SK-N-SH (cell line): ENCODE measurements around the gene CST6. TPM values are rescaled to one million over a fixed set of nuclear protein-coding genes. Genes with fewer than 3 reads are reported as not detected.

Experiments
- CTCF ChIA-PET: fragments of 300-600, 350-600 bp; formaldehyde crosslinking; extraction: SDS; loops from one replicate; lab custom pipeline; 2021; lab: Yijun Ruan, JAX
- POLR2A ChIA-PET: fragments of 350-600 bp; sonication (Branson Sonifier 250); formaldehyde crosslinking; extraction: SDS; loops from one replicate; lab custom pipeline; 2020; ENCODE audit warnings: antibody characterized with exemption, inconsistent platforms; lab: Yijun Ruan, JAX
- DNase-seq: peaks from one replicate; pipeline ENCODE4 v3.0.0; 2012
- H2AFZ ChIP-seq: fragments of 200-600 bp; sonication (generic); 2 replicates; pipeline ENCODE4 v1.8.1; 2016; ENCODE audit warnings: antibody characterized with exemption, mild to moderate bottlenecking, low read depth
- H3F3A ChIP-seq: fragments of 200-600 bp; sonication (generic); replicated peaks from 2 replicates; pipeline ENCODE3; 2016; ENCODE audit warnings: antibody characterized with exemption, mild to moderate bottlenecking; ENCODE audit not compliant: insufficient read depth
- H3K27ac ChIP-seq, 2 experiments: fragments of 200-500 bp in 1 of 2; fragments of 200-600 bp in 1 of 2; sonication (Bioruptor generic) in 1 of 2; sonication (generic), shearing (Covaris generic) in 1 of 2; 2 replicates each; pipeline versions ENCODE4 v1.5.1 to v1.6.1; 2014 to 2016; ENCODE audit warnings: low read depth in 2 of 2, inconsistent platforms in 1 of 2, low read length in 1 of 2, mild to moderate bottlenecking in 1 of 2, mixed read lengths in 1 of 2
- H3K27me3 ChIP-seq: fragments of 200-600 bp; sonication (generic), shearing (Covaris generic); 2 replicates; pipeline ENCODE4 v1.6.1; 2016; ENCODE audit warnings: mixed run types; ENCODE audit not compliant: insufficient read depth
- H3K36me3 ChIP-seq, 2 experiments: fragments of 200-500 bp in 1 of 2; fragments of 200-600 bp in 1 of 2; sonication (Bioruptor generic) in 1 of 2; sonication (generic) in 1 of 2; replicated peaks in 1 of 2; 2 replicates each; pipeline versions ENCODE3 to v1.5.1; 2014 to 2016; ENCODE audit warnings: low read length in 1 of 2, mild to moderate bottlenecking in 1 of 2; ENCODE audit not compliant: insufficient read depth in 2 of 2, control insufficient read depth in 1 of 2
- H3K4me1 ChIP-seq, 2 experiments: fragments of 200-500 bp in 1 of 2; fragments of 200-600 bp in 1 of 2; sonication (Bioruptor generic) in 1 of 2; sonication (generic), shearing (Covaris generic) in 1 of 2; 2 replicates each; pipeline versions ENCODE4 v1.5.1 to v1.6.1; 2014 to 2016; ENCODE audit warnings: low read depth in 1 of 2, low read length in 1 of 2, mixed run types in 1 of 2; ENCODE audit not compliant: insufficient read depth in 2 of 2, control insufficient read depth in 1 of 2
- H3K4me2 ChIP-seq: fragments of 200-600 bp; sonication (generic), shearing (Covaris generic); 2 replicates; pipeline ENCODE4 v1.6.1; 2017; ENCODE audit warnings: mixed run types
- H3K4me3 ChIP-seq, 2 experiments: fragments of 200-500 bp in 1 of 2; fragments of 200-600 bp in 1 of 2; sonication (Bioruptor generic) in 1 of 2; sonication (generic), shearing (Covaris generic) in 1 of 2; 2 replicates each; pipeline versions ENCODE4 v1.5.1 to v1.8.1; 2014 to 2016; ENCODE audit warnings: low read depth in 2 of 2, inconsistent platforms in 1 of 2, low read length in 1 of 2, mild to moderate bottlenecking in 1 of 2, mixed read lengths in 1 of 2, moderate library complexity in 1 of 2
- H3K79me2 ChIP-seq: fragments of 200-600 bp; sonication (generic); 2 replicates; pipeline ENCODE4 v1.8.1; 2017; ENCODE audit warnings: mild to moderate bottlenecking; ENCODE audit not compliant: insufficient read depth
- H3K9ac ChIP-seq: fragments of 200-600 bp; sonication (generic); 2 replicates; pipeline ENCODE4 v1.6.1; 2017; ENCODE audit warnings: mixed run types
- H3K9me2 ChIP-seq: fragments of 200-600 bp; sonication (generic); 2 replicates; pipeline ENCODE4 v1.6.1; 2017; ENCODE audit warnings: mixed run types
- H3K9me3 ChIP-seq: fragments of 200-600 bp; sonication (generic); 2 replicates; pipeline ENCODE4 v1.6.1; 2017; ENCODE audit warnings: mixed run types, mild to moderate bottlenecking, moderate library complexity
- H4K20me1 ChIP-seq: fragments of 200-600 bp; sonication (generic); 2 replicates; pipeline ENCODE4 v1.6.1; 2017; ENCODE audit warnings: mild to moderate bottlenecking, mixed run types; ENCODE audit not compliant: insufficient read depth
- ELF1 ChIP-seq: IDR thresholded peaks from 2 replicates; pipeline ENCODE4 v1.4.0; 2012
- FOSL2 ChIP-seq: IDR thresholded peaks from 2 replicates; pipeline ENCODE4 v1.4.0; 2012; ENCODE audit warnings: low read depth, mild to moderate bottlenecking, moderate library complexity, borderline replicate concordance
- GABPA ChIP-seq: IDR thresholded peaks from 2 replicates; pipeline ENCODE4 v1.4.0; 2012; ENCODE audit warnings: low read depth, mild to moderate bottlenecking
- MEF2A ChIP-seq: IDR thresholded peaks from 2 replicates; pipeline ENCODE4 v1.4.0; 2012; ENCODE audit warnings: low read depth, borderline replicate concordance
- NRF1 ChIP-seq: IDR thresholded peaks from 2 replicates; pipeline ENCODE4 v1.6.1; 2012; ENCODE audit warnings: low read depth, mild to moderate bottlenecking, low read length
- POLR2AphosphoS5 ChIP-seq: IDR thresholded peaks from 2 replicates; pipeline ENCODE4 v1.6.1; 2012; ENCODE audit warnings: low read depth, low read length
- RAD21 ChIP-seq: IDR thresholded peaks from 2 replicates; pipeline ENCODE4 v1.6.1; 2012; ENCODE audit warnings: mild to moderate bottlenecking, low read length
- RCOR1 ChIP-seq: fragments of 150-350 bp; IDR thresholded peaks from 2 replicates; pipeline ENCODE4 v1.6.1; 2017; ENCODE audit warnings: antibody characterized with exemption, low read length
- RFX5 ChIP-seq: IDR thresholded peaks from 2 replicates; pipeline ENCODE4 v1.6.1; 2012; ENCODE audit warnings: mild to moderate bottlenecking, improper control_type of control experiment, low read length
- RXRA ChIP-seq: IDR thresholded peaks from 2 replicates; pipeline ENCODE4 v1.4.0; 2012; ENCODE audit warnings: low read depth, mild to moderate bottlenecking, borderline replicate concordance
- SMC3 ChIP-seq: IDR thresholded peaks from 2 replicates; pipeline ENCODE4 v1.6.1; 2012; ENCODE audit warnings: low read depth, low read length, improper control_type of control experiment
- TCF12 ChIP-seq: IDR thresholded peaks from 2 replicates; pipeline ENCODE4 v1.4.0; 2012
- TEAD4 ChIP-seq: IDR thresholded peaks from 2 replicates; pipeline ENCODE4 v1.4.0; 2012; ENCODE audit warnings: mild to moderate bottlenecking, borderline replicate concordance; ENCODE audit not compliant: insufficient read depth
- WGBS: methylation state at CpG from one replicate; pipeline ENCODE4 v1.1.6; 2017; ENCODE audit warnings: low lambda C conversion rate; 5-methylcytosine and 5-hydroxymethylcytosine counted together
- polyA plus RNA-seq, 3 experiments: library from polyadenylated mRNA; depleted of rRNA; stranded (reverse); fragments of >200 nt; gene quantifications; 2 replicates each; pipeline ENCODE4 v1.2.3, GENCODE V29; 2012
- TF ChIP-seq, protein P1 (sequence below): fragments of 200-600 bp; sonication (generic); IDR thresholded peaks from 2 replicates; pipeline ENCODE4 v1.6.1; 2017; ENCODE audit warnings: antibody characterized with exemption, mild to moderate bottlenecking, moderate library complexity
- TF ChIP-seq, protein P2 (sequence below): IDR thresholded peaks from 2 replicates; pipeline ENCODE4 v1.4.0; 2012; ENCODE audit warnings: low read depth, borderline replicate concordance
- TF ChIP-seq, protein P3 (sequence below): fragments of 150-350 bp; IDR thresholded peaks from 2 replicates; pipeline ENCODE4 v1.6.1; 2017; ENCODE audit warnings: antibody characterized with exemption, low read length, low read depth, borderline replicate concordance
- TF ChIP-seq, protein P4 (sequence below): fragments of 150-350 bp; IDR thresholded peaks from 2 replicates; pipeline ENCODE4 v1.6.1; 2016; ENCODE audit warnings: mild to moderate bottlenecking, low read depth, low read length
- TF ChIP-seq, protein P5 (sequence below): IDR thresholded peaks from 2 replicates; pipeline ENCODE4; 2012
- TF ChIP-seq, protein P6 (sequence below): IDR thresholded peaks from 2 replicates; pipeline ENCODE4 v1.4.0; 2012; ENCODE audit warnings: low read depth

Gene CST6
- polyA plus RNA-seq, 1 of the 3 experiments (the other 2 are of a cell fraction) = 0.90 TPM

DNA sequence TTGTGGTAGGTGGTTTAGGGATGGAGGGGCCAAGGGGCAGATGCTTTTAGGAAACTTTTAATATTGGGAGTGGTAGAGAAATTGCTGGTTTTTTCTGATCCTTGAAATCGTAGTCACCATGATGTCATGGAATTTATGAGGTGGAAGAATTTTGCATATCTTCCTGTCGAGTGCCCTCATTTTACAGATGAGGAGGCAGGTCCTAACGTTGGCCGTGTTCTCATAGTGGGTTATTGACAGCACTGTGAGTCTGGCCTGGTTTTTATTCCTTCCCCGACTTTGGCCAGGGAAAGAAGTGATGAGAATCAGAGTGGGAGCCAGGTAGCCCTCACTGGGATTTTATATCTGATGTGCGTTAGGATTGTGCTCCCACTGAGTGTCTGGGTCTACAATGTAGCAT, 49.5 kb downstream of the CST6 start (continued):
- TF ChIP-seq, protein P1, sequence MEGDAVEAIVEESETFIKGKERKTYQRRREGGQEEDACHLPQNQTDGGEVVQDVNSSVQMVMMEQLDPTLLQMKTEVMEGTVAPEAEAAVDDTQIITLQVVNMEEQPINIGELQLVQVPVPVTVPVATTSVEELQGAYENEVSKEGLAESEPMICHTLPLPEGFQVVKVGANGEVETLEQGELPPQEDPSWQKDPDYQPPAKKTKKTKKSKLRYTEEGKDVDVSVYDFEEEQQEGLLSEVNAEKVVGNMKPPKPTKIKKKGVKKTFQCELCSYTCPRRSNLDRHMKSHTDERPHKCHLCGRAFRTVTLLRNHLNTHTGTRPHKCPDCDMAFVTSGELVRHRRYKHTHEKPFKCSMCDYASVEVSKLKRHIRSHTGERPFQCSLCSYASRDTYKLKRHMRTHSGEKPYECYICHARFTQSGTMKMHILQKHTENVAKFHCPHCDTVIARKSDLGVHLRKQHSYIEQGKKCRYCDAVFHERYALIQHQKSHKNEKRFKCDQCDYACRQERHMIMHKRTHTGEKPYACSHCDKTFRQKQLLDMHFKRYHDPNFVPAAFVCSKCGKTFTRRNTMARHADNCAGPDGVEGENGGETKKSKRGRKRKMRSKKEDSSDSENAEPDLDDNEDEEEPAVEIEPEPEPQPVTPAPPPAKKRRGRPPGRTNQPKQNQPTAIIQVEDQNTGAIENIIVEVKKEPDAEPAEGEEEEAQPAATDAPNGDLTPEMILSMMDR = no peak
- TF ChIP-seq RFX5 (no peak), RAD21 (no peak)
- TF ChIP-seq, protein P2, sequence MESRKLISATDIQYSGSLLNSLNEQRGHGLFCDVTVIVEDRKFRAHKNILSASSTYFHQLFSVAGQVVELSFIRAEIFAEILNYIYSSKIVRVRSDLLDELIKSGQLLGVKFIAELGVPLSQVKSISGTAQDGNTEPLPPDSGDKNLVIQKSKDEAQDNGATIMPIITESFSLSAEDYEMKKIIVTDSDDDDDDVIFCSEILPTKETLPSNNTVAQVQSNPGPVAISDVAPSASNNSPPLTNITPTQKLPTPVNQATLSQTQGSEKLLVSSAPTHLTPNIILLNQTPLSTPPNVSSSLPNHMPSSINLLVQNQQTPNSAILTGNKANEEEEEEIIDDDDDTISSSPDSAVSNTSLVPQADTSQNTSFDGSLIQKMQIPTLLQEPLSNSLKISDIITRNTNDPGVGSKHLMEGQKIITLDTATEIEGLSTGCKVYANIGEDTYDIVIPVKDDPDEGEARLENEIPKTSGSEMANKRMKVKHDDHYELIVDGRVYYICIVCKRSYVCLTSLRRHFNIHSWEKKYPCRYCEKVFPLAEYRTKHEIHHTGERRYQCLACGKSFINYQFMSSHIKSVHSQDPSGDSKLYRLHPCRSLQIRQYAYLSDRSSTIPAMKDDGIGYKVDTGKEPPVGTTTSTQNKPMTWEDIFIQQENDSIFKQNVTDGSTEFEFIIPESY = no peak
- TF ChIP-seq, protein P3, sequence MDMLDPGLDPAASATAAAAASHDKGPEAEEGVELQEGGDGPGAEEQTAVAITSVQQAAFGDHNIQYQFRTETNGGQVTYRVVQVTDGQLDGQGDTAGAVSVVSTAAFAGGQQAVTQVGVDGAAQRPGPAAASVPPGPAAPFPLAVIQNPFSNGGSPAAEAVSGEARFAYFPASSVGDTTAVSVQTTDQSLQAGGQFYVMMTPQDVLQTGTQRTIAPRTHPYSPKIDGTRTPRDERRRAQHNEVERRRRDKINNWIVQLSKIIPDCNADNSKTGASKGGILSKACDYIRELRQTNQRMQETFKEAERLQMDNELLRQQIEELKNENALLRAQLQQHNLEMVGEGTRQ = no peak

DNA sequence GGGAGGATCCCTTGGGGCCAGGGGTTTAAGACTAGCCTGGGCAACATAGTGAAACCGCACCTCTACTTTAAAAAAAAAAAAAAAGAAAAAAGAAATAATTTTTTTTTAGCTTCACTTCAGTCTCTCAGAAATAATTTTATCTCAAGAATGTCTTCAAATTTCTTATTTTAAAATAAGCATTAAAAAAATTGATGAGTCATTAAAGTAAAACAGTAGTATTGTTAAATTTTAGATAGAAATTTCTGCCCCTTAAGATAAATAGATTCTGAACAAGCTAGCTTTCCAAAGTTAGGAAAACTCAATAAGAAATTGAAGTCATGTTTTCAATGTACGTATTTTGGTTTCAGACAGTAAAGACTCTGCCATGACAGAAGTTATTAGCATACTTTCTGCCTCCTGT, 50.6 kb downstream of the CST6 start:
- Histone ChIP-seq H3K79me2 (peaks cover 54% of the 10 kb centered on the region), H3K27ac (no peak overlapping the region), H3K4me2 (no peak overlapping the region), H3K4me3 (no peak overlapping the region), H3K4me1 (no peaks in the 10 kb centered on the region), H3K9me2 (no peaks in the 10 kb centered on the region), H3K9me3 (no peaks in the 10 kb centered on the region), H3K27me3 (no peaks in the 10 kb centered on the region), H2AFZ (no peak overlapping the region), H4K20me1 (no peaks in the 10 kb centered on the region; the same call in 1 of the 2 replicates), H3F3A (peaks cover 53% of the 10 kb centered on the region), H3K9ac (no peak overlapping the region), H3K36me3 (peaks cover 92% of the 10 kb centered on the region in 2 experiments)
- DNase-seq = no peak
- ChIA-PET POLR2A (interaction anchor here (1.6 kb wide), 1 partner anchor 10 kb away, joined by 6 read pairs; the partner anchor contains the start of gene SF3B2), CTCF (interaction anchor here (0.9 to 2.9 kb wide), 5 partner anchors 10 to 44 kb away, joined by 3 to 11 read pairs (median 4); partner anchors contain the start of gene SF3B2)
- 96% methylated on average over 2 of the region's 2 CpGs for WGBS
- TF ChIP-seq RCOR1 (no peak), RFX5 (no peak), FOSL2 (no peak), GABPA (no peak), RXRA (no peak), MEF2A (no peak), TEAD4 (no peak), TCF12 (no peak), NRF1 (no peak), POLR2AphosphoS5 (no peak), SMC3 (no peak), ELF1 (no peak), RAD21 (no peak)
- TF ChIP-seq, protein P4, sequence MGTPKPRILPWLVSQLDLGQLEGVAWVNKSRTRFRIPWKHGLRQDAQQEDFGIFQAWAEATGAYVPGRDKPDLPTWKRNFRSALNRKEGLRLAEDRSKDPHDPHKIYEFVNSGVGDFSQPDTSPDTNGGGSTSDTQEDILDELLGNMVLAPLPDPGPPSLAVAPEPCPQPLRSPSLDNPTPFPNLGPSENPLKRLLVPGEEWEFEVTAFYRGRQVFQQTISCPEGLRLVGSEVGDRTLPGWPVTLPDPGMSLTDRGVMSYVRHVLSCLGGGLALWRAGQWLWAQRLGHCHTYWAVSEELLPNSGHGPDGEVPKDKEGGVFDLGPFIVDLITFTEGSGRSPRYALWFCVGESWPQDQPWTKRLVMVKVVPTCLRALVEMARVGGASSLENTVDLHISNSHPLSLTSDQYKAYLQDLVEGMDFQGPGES = no peak
- TF ChIP-seq, protein P5, sequence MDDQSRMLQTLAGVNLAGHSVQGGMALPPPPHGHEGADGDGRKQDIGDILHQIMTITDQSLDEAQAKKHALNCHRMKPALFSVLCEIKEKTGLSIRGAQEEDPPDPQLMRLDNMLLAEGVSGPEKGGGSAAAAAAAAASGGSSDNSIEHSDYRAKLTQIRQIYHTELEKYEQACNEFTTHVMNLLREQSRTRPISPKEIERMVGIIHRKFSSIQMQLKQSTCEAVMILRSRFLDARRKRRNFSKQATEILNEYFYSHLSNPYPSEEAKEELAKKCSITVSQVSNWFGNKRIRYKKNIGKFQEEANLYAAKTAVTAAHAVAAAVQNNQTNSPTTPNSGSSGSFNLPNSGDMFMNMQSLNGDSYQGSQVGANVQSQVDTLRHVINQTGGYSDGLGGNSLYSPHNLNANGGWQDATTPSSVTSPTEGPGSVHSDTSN = no peak
- TF ChIP-seq, protein P3 = no peak
- TF ChIP-seq, protein P6, sequence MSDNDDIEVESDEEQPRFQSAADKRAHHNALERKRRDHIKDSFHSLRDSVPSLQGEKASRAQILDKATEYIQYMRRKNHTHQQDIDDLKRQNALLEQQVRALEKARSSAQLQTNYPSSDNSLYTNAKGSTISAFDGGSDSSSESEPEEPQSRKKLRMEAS = no peak
- TF ChIP-seq, protein P2 = no peak
